ENCODE results near the gene ATP6V1A.

DNA sequence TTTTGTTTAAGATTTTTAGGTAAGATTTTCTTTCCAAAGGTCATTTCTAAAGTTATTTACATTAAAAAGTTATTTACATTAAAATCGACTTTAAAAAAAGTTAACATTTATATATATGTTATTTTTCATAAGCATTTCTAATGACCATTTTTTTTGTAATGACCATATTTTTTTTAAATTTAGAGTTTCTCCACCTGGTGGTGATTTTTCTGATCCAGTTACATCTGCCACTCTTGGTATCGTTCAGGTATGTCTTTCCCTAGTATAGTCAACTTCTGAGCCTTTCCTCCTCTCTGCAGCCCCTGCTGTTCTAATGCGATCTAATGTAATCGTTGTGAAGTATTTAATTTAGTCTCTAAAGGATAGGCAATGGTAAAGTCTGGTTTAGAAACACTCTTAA, 48.9 kb downstream of the ATP6V1A start:
- TF ChIP-seq POLR2A (IDR thresholded peaks at IDR 0.05) (no peak), EP300 (IDR thresholded peaks at IDR 0.05; ENCODE audit: low read depth) (no peak), POLR2AphosphoS5 (IDR thresholded peaks at IDR 0.05) (no peak)
